NOMO-1 treated with DMSO at 0.1 percent for 48 hours (cell line): Measurements from ENCODE around the gene SDHAF3.
"Not testable (repeated sequence)": the region's sequence is repeated elsewhere in the genome, so short reads cannot be mapped to it uniquely, and the experiment has no call there.

ENCODE experiments used
- DNase-seq: peaks from one replicate; lab custom pipeline; 2025; ENCODE audit not compliant: unreplicated experiment; lab: John Stamatoyannopoulos, UW

SDHAF3 gene

GRCh38 chr7:97117372-97118188, at the start of gene SDHAF3:
Gene SDHAF3 (plus strand): TSS chr7:97117698. CDS start chr7:97117724, 26 bp downstream.
- DNase-seq: peak; percentile 100

- DNase-seq: not testable (repeated sequence)
Measured at GRCh38 chr7:97072025-97072424, 45.5 kb upstream of the SDHAF3 start.

DNA sequence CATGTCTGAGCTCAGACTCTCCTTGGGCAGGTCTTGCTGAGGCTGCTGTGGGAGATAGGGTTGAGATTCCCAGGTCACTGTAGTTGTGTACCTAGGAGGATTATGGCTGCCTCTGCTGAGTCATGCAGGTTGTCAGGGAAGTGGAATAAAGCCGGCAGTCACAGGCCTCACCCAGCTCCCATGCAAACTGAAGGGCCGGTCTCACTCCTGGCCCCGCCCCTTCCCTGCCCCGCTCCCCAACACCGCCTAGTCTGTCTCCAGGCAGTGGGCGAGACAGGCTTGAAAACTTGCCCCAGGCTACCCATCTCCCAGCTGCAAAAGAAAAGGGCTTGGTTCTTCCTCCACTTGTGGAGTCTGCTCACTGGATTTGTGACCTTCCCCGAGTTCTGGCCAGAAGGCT, 41.6 kb upstream of the SDHAF3 start:
- no peak for DNase-seq

- DNase-seq: no peak
Measured at GRCh38 chr7:97078023-97078969, 39.2 kb upstream of the SDHAF3 start.

- DNase-seq: no peak
Measured at GRCh38 chr7:97079300-97079699, 38.2 kb upstream of the SDHAF3 start.

DNA sequence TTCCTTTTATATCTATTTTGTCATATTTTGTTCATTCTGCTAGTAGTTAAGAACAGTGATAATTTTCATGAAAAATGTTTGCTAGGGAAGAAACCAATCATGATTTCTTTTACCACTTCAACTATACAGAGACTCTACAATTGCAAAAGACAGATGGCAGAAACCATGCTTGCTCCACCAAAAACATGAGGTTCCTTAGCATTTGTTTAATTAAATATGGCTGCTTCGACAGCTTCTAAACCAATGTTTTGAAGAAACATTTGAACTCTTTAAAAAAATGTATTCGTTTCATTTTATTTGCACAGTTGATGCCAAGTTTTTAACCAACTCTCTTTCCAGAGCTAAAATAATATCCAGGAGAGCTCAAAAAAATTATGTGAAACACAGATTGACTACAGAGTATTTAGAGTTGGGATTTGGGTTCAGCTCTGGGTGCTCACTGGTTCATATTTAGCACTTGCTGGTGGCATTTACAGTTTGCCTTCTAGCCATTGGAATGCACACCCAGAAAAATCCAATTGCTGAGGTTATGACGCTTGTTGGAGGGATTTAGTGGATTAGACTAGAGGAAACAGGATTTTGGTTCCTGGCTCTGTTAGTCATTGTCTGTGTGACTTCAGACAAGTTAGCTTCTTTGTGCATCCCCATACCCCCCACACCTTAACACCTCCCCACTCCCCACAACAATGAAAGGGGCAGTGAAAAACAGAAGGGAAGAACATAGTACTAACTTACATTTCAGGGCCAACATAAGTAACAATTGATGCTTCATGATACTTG, 35.8 kb upstream of the SDHAF3 start:
- no peak for DNase-seq

GRCh38 chr7:97088364-97088763, 29.1 kb upstream of the SDHAF3 start:
- DNase-seq: no peak

DNA sequence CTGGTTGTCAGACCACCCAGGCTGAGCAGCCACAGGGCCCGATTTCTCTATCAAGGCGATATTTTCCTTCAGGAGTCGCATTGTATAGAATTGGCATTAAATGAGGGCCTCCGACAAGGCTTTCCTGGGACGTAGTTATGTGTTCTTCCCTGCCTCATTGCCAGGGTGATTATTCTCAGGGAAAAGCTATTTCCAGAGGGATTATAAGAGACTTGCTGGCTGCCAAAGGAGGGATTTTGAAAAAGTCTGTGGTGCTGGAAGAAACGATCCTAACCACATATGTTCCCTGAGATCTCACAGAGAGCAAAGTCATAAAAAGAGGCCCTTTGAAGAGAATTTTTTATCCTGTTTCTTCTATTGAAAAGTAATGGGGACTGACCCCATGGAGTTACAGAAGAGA, 27.7 kb upstream of the SDHAF3 start:
- DNase-seq: no peak

- DNase-seq: no peak
Measured at GRCh38 chr7:97090761-97091353, 26.6 kb upstream of the SDHAF3 start.

DNA sequence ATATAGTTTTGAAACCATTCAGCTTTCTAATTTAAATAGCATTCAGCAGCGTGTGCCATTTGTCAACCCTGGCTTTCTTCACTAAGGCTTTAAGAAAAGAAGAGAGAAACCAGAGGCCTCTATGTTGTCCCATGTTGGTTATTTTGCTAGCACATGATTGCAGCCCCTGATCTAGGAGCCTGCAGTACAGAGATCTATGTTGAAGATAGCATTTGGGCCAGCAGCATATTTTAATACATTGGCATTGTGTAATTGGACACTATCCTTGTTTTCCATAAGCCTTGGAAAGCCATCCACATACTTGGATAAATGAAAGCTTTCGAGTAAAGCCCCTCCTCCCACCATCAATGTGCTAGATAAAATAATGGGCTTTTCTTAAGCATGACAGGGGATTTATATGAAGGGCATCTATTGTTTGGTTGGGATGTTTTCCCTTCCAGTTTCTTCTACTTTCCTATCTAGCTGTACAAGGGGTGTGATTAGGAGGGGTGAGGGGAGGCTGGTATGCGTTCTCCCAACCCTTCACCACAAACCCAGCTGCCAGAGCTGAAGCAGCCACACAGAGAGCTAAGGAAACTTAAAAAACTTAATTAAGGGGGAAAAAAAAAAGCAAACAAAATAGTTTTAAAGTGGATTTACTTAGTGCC, 23.1 kb upstream of the SDHAF3 start:
- no peak for DNase-seq

DNA sequence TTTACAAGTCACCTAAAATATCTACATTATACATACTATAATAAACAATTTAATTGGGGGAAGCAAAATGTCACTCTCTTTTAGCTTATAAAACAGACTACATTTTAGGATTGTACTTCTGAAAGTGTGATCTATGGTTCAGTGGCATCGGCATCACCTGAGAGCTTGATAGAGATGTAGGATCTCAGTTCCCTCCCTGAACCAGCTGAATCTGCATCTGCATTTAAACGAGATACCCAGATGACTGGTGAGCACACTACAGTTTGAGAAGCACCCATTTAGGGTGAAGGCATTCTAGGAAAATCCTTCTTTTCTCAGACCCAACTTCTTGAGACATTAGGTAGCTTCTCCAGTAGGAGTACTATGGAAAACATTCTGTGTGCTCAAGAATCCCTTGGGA, 21.5 kb upstream of the SDHAF3 start:
- no peak for DNase-seq

DNA sequence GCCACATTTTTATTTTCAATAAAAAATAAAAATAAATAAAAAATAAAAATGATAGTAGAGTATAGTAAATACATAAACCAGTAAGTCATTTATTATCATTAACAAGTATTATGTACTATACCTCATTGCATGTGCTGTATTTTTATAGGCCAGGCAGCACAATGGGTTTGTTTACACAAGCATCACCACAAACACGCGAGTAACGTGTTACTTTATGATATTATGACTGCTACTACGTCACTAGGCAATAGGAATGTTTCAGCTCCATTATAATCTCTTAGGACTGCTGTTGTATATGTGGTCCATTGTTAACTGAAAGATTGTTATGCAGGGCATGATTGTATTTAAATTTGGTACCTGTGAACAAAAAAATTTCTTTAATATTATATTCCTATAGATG, 20.8 kb upstream of the SDHAF3 start:
- DNase-seq: no peak

DNA sequence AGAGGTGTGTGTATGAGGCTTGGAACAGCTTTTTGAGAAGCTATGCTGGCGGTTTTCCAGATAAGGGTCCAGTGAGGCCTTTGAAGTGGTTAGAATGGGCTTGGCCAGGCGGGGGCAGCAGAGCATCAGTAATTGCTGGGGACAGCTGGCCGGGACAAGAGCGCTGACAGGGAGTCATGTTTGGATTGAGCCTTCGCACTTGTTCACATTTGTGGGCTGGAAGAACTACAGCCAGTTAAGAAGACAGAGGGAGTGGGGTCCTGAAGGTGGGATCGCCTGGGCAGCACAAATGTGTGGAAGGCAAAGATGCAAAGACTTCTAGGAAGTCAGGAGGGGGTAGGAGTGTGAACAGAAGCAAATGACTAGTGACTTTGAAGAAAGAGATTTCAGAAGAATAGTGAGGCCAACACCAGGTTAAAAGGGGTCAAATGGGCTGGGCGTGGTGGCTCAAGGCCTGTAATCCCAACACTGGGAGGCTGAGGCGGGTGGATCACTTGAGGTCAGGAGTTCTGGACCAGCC, 12.7 kb upstream of the SDHAF3 start:
- DNase-seq: peak; percentile 50

- peak; percentile 52 for DNase-seq
Measured at GRCh38 chr7:97107192-97107800, 10.2 kb upstream of the SDHAF3 start.

DNA sequence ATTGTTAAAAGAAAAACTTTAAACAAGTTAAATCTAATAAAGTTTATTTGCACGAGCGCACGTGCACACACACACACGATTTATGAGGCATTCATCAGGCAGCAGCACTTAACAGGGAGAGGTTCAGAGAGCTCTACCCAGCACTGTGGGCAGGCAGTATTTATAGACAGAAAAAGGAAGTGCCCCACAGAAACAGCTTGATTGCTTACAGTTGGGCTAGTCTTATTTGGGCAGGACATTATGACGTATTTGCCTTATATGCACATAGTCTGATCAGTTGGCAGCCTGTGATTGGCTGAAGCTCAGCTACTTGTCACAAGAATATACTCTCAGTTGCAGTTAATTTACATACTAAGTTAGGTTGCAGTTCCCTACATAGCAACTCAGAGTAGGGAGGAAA, 1.2 kb upstream of the SDHAF3 start:
- DNase-seq: peak; percentile 100

DNA sequence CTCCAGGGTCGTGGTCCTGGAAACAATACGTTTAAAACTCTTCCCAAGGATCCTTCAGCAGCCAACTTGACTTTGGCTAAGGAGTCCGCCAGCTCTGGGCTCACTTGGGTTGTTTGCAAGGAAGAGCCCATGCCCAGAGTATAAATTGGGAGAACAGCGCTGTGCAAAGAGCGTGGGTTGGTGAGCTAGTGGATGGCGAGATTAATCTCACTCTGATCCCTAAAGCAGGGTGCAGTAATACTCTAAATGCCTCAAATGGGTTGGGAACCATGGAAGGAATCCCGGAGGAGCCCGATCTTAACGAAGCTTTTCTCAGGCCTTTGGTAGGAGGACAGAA, 495 bp upstream of the SDHAF3 start:
- no peak for DNase-seq

DNA sequence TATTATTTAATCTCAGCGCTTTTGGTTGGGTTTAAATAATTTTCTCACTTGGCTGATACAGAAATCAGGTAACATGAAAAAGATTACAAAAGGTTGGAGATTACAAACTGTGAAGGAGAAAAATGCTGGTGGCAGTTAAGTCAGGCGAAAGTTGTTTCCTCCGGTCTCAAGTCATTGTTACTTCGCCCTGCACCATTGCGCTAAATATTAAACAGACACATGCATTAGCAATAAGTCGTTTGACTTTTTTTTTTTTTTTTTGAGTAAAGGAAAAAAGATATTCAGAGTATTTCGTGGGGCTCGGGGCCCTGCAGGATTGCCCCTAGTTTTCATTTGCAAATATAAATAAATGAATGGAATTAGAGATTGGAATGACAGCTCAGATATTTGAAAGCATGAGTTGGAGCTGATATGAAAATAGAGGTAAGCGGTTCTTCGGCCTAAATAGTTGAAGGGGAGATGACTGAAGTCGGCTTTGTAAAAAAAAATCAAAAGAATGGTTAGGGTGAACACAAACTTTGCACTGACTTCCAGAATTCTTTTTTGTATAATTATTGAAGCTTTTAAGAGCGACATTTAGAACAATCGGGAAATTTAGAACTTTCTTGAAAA, 914 bp downstream of the SDHAF3 start:
- DNase-seq: peak; percentile 59

DNA sequence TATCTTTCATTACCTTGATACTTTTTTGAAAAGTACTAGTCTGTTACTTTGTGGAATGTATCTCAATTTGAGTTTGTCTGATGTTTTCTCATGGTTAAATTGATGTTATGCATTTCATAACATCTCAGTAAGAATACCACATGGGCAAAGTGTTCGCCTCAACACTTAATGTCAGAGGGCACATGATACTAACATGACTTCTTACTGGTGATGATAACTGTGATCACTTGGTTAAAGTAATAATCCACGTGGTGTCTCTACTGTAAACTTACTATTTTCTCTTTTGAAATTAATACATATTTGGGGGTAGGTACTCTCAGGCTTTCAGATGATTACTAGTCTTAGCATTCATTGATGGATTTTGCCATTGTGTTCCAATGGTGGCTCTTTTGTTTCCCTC, 2.2 kb downstream of the SDHAF3 start:
- no peak for DNase-seq

DNA sequence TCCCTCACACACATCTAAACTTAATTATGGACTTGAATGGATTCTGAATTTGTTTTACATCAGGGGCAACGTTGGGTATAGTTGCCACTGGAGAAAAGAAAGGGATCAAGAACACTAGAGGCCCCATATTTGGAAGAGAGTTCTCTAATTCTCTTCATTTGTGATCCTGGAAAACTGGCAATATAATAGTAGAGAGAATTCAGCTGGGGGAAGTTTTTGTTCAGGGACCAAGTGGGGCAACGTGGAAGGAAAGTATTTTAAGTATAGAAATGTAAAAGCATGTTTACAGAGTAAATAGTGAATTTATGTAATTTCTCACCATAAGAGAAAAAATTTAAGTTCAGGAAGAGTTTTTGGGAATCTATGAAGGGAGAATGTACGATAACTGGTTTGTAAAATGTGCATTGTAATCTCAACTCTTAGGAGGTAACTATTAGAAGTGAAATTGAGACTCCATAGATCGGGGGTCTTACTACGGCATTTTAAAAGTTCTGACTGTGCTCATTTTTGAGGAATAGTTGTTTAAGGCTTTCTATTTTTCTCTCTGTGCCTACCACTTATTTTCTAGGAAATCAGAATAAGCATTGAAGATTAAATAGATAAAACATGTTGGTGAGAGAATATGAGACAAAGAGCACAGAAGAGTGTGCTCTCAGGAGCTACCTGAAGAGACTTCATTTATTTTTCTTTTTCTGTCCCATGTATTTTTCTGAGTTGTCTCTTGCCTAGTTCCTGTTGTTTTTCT, 3.4 kb downstream of the SDHAF3 start:
- no peak for DNase-seq
